ENCODE data around the gene PDZD2.

GRCh38 chr5:32100230-32100629, 461.3 kb downstream of the PDZD2 start:
- TF ChIP-seq CTCF (IDR thresholded peaks at IDR 0.05) (no peak), POLR2AphosphoS5 (IDR thresholded peaks at IDR 0.05) (no peak), POLR2A (IDR thresholded peaks at IDR 0.05) (no peak)

Data from suprapubic skin (tissue), 4 donors.